Fibroblast of mammary gland (primary cell): ENCODE results near the gene NUMA1.
A peak's percentile ranks its signal among the peaks of the same experiment; 100 is the strongest.

Source experiments
- DNase-seq: peaks from one replicate; pipeline ENCODE4 v3.0.0-alpha.2; 2010; ENCODE audit warnings: low read depth
- H3K4me3 ChIP-seq: 2 replicates; pipeline ENCODE4 v1.5.1; 2011; ENCODE audit warnings: low read depth, mild to moderate bottlenecking, low read length, moderate library complexity; ENCODE audit not compliant: control insufficient read depth
- CTCF ChIP-seq: conservative IDR thresholded peaks from 2 replicates; pipeline ENCODE4 v1.5.1; 2011; ENCODE audit warnings: low read depth, low read length, inconsistent platforms; ENCODE audit not compliant: control insufficient read depth, insufficient read depth

The NUMA1 gene

DNA sequence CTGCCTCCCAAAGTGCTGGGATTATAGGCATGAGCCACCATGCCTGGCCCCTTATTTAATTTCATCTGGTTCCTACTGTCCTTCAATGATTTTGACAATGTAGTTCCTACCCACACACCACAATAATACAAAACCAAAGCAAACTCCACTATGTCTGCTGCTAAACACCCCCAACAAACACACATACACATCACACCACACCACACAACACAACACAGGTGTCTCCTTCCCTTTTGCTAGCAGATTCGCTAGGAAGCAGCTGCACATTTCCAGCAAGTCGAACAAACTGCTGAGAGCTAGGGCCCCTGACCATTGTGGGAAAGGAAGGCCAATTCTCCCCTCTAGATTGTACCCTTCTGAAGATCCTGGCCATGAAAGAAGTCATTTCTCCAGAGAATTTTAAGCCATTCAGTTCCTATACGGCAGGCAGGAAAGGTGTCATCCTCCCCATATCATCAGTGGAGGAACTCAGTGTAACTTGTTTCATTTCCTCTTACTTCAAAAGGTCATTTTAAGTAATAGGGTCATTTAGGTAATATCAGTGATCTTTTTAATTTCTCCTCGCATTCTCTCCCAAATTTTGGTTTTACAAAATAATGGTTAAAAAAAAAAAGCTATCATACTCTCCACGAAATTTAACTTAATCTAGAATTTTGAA is 18.5 kb downstream of the NUMA1 start:
- DNase-seq: no peak
- no peak for TF ChIP-seq CTCF
- no peak overlapping the region for H3K4me3 ChIP-seq

DNA sequence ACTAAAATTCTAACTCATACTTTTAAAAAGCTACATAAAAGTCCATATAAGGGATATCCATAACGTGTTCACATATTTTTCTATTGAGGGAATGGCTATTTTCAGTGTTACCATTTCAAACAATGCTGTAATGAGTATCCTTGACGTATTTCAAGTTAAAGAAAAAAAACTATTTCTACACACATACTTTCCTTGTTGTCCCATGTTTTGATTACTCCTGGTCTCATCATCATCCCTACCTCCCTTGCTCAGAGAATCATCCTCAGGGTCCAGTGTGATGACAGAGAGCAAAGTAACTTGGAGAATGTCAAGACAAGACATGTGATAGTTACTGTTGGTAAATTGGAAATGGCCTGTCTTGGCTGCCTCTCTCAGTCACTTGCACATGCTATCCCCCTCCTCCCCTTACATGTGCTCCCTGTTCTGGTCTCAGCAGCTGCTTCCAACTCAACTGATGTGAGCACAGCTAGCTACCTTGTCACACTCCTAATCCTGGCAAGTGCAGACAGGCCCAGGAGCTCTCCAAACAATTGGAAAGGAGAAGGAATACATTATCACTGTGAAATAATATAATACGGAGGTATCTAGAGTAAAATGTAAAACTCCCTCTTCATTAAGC is 21.8 kb downstream of the NUMA1 start:
- DNase-seq: no peak
- H3K4me3 ChIP-seq: no peak overlapping the region
- no peak for TF ChIP-seq CTCF

- no peak for DNase-seq
- TF ChIP-seq CTCF: no peak
- H3K4me3 ChIP-seq: no peak overlapping the region
Measured at GRCh38 chr11:72048766-72049460, 31.4 kb downstream of the NUMA1 start.

GRCh38 chr11:72045849-72046248 is 34.5 kb downstream of the NUMA1 start:
- no peak for DNase-seq
- no peak for TF ChIP-seq CTCF
- H3K4me3 ChIP-seq: no peak overlapping the region

DNA sequence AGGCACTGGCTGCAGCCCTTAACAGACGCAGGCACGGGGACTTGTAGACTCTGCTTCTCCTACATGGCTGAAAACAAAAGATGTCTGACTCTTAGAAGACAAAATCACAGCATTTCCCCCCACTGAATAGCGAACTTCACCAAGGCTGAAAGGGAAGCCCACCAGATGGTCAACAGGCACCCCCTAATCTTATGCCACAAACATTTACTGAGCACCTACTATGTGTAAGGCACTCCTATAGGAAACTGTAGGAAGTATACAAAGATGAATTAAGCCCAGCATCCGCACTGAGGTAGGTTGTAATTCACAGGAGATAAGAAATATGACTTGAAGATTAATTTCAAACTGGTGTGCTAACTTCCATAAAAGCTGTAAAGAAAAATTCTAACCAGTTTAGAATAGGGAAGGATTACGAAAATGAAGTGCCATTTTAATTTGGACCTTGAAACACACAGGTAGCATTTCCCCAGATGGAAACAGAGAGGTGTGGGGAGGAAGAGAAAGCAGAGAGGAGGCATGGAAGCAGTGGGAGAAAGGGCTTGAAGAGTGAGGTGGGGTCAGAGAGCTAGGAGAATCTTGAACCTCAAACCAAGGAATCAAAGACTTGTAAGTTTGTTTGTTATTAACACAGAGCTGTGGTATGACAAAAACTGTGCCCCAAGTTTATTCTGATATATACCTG is 38.1 kb downstream of the NUMA1 start:
- DNase-seq: no peak
- H3K4me3 ChIP-seq: peak overlapping the region; percentile 72
- no peak for TF ChIP-seq CTCF

- TF ChIP-seq CTCF: no peak
- H3K4me3 ChIP-seq: peak overlapping the region; percentile 72
- DNase-seq: peak; percentile 58
Measured at GRCh38 chr11:72041364-72042063, 38.8 kb downstream of the NUMA1 start.
